Measurements from ENCODE around the gene EXT2. TPM values are rescaled to one million over a fixed set of nuclear protein-coding genes. Genes with fewer than 3 reads are reported as not detected.

EXT2 gene
- total RNA-seq, 2 donors from 2014 or later: 16.9 to 28.9 TPM

- no peak for ATAC-seq (replicated peaks)
- H3K4me1 Mint-ChIP-seq: no peaks in the 10 kb centered on the region
Observed at GRCh38 chr11:44150401-44150800, 54.9 kb downstream of the EXT2 start.

GRCh38 chr11:44157019-44157418, 61.5 kb downstream of the EXT2 start:
- Mint-ChIP-seq H3K9me3 (peaks cover 4% of the 10 kb centered on the region), H3K4me3 (no peak overlapping the region), H3K4me1 (peaks cover 7% of the 10 kb centered on the region), H3K27ac (no peak overlapping the region), H3K36me3 (ENCODE audit: low read depth) (peaks cover 52% of the 10 kb centered on the region), H3K27me3 (no peaks in the 10 kb centered on the region)
- no peak for ATAC-seq (replicated peaks)

More at GRCh38 chr11:44150401-44150800, 54.9 kb downstream of the EXT2 start:
- Mint-ChIP-seq H3K27ac (no peak overlapping the region), H3K36me3 (ENCODE audit: low read depth) (peaks cover 91% of the 10 kb centered on the region), H3K27me3 (no peaks in the 10 kb centered on the region), H3K9me3 (peaks cover 11% of the 10 kb centered on the region), H3K4me3 (no peak overlapping the region)

GRCh38 chr11:44158384-44158783, 62.9 kb downstream of the EXT2 start:
- Mint-ChIP-seq H3K36me3 (ENCODE audit: low read depth) (peaks cover 39% of the 10 kb centered on the region), H3K9me3 (no peaks in the 10 kb centered on the region), H3K4me3 (no peak overlapping the region), H3K4me1 (peaks cover 7% of the 10 kb centered on the region), H3K27ac (no peak overlapping the region), H3K27me3 (no peaks in the 10 kb centered on the region)
- no peak for ATAC-seq (replicated peaks)

DNA sequence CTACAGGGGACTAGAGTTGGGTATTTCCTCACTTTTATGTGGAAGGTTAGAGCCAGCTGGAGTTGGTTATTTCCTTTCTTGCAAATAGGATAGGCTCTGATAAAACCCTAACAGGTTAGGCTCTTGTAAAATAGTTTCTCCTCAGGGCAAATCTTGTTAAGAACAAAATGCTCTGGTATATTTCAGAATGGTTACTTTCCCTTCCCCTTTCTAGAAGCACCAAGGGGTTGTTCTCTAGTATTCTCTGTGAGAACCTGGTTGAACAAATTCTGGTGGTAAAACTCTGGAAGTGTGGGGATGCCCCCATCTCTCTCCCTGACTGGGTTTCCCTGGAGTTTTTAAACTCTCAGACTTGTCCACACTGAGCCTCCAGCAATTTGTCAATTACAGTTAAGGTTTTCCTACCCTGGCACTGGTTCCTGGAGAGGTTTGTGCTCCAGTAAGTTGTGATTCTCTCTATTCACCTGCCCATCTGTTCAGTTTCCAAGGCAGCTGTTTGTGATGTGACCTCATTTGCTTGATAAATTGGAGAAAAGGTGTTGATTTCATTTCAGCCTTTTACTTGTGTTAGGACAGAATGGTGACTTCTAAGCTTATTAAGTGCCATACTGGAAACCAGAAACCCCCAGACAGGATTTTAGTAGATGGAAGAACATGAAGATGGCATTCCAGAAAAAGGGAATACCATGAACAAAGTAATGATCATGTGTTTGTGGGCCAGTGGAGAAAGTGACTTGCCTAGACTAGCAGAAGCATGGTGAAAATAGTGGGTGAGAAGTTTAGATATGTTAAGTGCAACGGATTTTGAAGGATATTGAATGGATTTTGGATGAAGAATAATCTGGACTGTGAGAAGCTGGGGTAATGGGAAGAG, 64.6 kb downstream of the EXT2 start:
- H3K27me3 Mint-ChIP-seq: no peaks in the 10 kb centered on the region
- H3K27ac Mint-ChIP-seq: no peak overlapping the region
- peaks cover 7% of the 10 kb centered on the region for H3K4me1 Mint-ChIP-seq
- H3K9me3 Mint-ChIP-seq: no peaks in the 10 kb centered on the region
- H3K4me3 Mint-ChIP-seq: no peak overlapping the region
- ATAC-seq (replicated peaks): no peak
- peaks cover 26% of the 10 kb centered on the region for H3K36me3 Mint-ChIP-seq (ENCODE audit: low read depth)

GRCh38 chr11:44162004-44162403, 66.5 kb downstream of the EXT2 start:
- no peak overlapping the region for H3K4me3 Mint-ChIP-seq
- peaks cover 12% of the 10 kb centered on the region for H3K36me3 Mint-ChIP-seq (ENCODE audit: low read depth)
- no peaks in the 10 kb centered on the region for H3K9me3 Mint-ChIP-seq
- no peaks in the 10 kb centered on the region for H3K27me3 Mint-ChIP-seq
- no peak overlapping the region for H3K27ac Mint-ChIP-seq
- ATAC-seq (replicated peaks): no peak
- peaks cover 7% of the 10 kb centered on the region for H3K4me1 Mint-ChIP-seq

GRCh38 chr11:44162662-44163061, 67.2 kb downstream of the EXT2 start:
- no peak for ATAC-seq (replicated peaks)
- Mint-ChIP-seq H3K36me3 (ENCODE audit: low read depth) (peaks cover 12% of the 10 kb centered on the region), H3K9me3 (no peaks in the 10 kb centered on the region), H3K4me3 (no peak overlapping the region), H3K4me1 (peaks cover 7% of the 10 kb centered on the region), H3K27me3 (no peaks in the 10 kb centered on the region), H3K27ac (no peak overlapping the region)

DNA sequence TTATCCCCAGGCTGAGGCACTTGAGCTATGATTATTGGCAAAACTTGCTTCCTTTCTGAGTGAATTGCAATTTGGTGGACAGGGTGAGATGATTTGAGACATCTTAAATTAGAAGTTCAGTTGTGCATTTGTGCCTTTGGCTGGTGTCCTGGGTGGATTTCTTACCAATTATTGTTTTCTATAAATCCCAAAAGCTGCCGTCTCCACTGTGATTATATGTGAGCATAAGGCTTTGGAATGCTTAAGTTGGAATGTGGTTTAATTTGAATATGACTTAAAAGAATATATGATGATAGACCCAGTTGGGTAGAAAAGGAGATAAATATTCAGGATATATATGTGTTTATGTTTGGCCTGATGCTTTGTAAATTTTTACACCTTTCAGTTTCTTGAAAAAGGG, 70.0 kb downstream of the EXT2 start:
- Mint-ChIP-seq H3K27ac (no peak overlapping the region), H3K36me3 (ENCODE audit: low read depth) (no peaks in the 10 kb centered on the region), H3K27me3 (no peaks in the 10 kb centered on the region), H3K4me3 (no peak overlapping the region), H3K9me3 (no peaks in the 10 kb centered on the region), H3K4me1 (no peaks in the 10 kb centered on the region)
- ATAC-seq (replicated peaks): no peak

DNA sequence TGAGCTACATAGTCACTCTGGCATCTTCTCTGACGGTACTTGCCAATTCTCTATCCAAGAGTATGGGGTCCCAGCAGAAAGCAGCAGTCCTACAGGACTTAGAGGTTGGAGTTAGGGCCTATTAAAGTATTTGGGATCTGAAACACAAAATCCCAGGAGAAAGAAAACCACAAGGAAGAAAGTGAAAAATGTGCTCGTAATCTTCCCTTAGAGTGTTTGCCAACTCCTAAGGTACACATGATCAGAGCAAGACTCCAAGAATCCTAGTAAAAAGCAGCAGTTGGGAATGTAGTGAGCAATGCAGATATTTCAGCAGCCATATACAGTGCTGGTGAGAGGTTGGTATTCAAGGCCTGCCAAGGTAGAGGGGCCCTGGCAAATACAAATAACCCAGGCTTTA, 71.6 kb downstream of the EXT2 start:
- H3K27me3 Mint-ChIP-seq: no peaks in the 10 kb centered on the region
- no peaks in the 10 kb centered on the region for H3K9me3 Mint-ChIP-seq
- peaks cover 10% of the 10 kb centered on the region for H3K36me3 Mint-ChIP-seq (ENCODE audit: low read depth)
- ATAC-seq (replicated peaks): no peak
- no peak overlapping the region for H3K4me3 Mint-ChIP-seq
- H3K4me1 Mint-ChIP-seq: no peaks in the 10 kb centered on the region
- no peak overlapping the region for H3K27ac Mint-ChIP-seq

DNA sequence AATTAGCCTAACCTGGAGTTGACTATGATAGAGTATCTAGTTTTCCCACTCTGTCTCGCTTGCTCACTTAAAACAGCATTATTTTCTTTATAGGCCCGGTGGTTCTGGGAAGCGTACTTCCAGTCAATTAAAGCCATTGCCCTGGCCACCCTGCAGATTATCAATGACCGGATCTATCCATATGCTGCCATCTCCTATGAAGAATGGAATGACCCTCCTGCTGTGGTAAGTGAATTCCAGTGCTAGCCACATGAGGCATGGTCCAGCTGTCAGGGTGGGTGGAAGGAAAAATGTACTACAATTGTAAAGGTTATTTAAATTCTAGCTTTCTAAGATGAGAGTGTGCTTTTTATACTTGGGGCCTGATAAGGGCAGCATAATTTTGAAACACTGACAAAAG, 76.0 kb downstream of the EXT2 start:
- no peak overlapping the region for H3K4me3 Mint-ChIP-seq
- H3K4me1 Mint-ChIP-seq: no peaks in the 10 kb centered on the region
- no peak overlapping the region for H3K27ac Mint-ChIP-seq
- peaks cover 31% of the 10 kb centered on the region for H3K36me3 Mint-ChIP-seq (ENCODE audit: low read depth)
- H3K27me3 Mint-ChIP-seq: no peaks in the 10 kb centered on the region
- no peak for ATAC-seq (replicated peaks)
- no peaks in the 10 kb centered on the region for H3K9me3 Mint-ChIP-seq

DNA sequence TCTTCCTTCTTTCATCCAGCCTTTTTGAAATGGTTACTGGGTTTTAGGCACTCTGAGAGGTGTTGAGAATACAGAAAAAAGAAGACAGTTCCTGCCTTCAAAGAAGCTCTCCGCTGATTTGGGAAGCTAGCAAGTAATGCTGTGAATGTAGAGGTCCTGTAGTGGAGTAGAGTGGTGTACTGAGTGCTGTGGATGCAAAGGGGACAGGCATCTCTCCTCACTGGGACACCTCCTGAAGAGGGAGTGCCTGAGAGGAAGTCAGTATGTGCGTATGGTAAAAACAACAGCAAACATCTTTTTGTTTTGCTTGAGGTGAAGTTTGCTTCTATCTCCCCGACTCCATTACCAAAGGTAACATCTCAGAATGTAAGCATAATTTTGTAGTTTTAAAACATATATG, 77.5 kb downstream of the EXT2 start:
- Mint-ChIP-seq H3K27me3 (no peaks in the 10 kb centered on the region), H3K36me3 (ENCODE audit: low read depth) (peaks cover 31% of the 10 kb centered on the region), H3K27ac (no peak overlapping the region)

GRCh38 chr11:44174842-44175241, 79.4 kb downstream of the EXT2 start:
- no peak for ATAC-seq (replicated peaks)
- Mint-ChIP-seq H3K4me3 (no peak overlapping the region), H3K9me3 (no peaks in the 10 kb centered on the region), H3K27ac (no peak overlapping the region), H3K27me3 (no peaks in the 10 kb centered on the region), H3K36me3 (ENCODE audit: low read depth) (peaks cover 33% of the 10 kb centered on the region), H3K4me1 (no peaks in the 10 kb centered on the region)

More for the DNA sequence above, 77.5 kb downstream of the EXT2 start:
- H3K4me3 Mint-ChIP-seq: no peak overlapping the region
- H3K4me1 Mint-ChIP-seq: no peaks in the 10 kb centered on the region
- H3K9me3 Mint-ChIP-seq: no peaks in the 10 kb centered on the region
- ATAC-seq (replicated peaks): no peak

DNA sequence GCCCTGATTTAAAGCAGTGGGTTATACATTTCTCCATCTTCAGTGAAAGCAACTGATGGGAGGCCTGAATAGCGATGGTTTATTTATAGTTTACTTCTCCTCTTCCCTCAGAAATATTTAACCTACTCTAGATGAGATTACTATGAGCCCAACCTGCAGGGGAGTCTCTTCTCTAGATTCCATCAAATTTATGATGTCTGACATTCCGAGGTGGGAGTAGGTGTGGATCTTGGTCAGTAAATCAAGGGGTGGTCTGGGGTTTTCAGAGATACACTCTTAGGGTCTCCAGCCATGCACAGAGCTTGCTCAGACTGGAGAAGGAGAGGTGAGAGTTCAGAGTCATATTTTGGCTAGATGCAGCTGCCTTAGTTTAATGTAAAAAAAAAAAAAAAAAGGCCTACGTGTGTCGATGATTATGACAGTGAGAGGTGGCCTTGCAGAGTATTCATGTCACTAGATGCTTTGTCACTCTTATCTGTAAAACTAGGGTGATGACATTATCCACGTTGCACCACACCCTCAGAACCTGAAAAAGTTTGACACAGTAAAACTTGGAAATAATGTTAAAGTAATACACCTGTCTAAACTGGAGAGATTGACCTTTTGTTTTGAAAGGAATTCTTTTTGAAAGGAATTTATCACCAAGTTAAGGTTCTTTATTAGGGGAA, 81.2 kb downstream of the EXT2 start:
- Mint-ChIP-seq H3K27me3 (no peaks in the 10 kb centered on the region), H3K9me3 (no peaks in the 10 kb centered on the region), H3K36me3 (ENCODE audit: low read depth) (peaks cover 44% of the 10 kb centered on the region)

DNA sequence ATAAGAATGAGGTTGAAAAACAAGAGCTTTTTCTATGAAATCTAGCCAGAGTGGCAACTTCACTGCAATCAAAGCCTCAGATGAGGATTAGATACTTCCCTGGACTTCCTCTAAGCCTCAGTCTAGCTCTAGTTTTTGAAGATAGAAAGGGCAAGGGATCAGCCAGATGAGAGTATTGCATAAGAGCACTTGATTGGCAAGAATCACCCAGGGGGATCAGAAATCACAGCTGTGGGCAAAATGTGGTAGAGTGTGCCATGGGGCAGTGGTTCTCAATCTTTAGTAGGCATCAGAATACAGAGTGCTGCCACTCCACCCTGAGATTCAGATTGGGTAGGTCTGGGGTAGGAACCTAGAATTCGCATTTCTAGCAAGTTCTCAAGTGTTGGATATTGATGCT, 82.4 kb downstream of the EXT2 start:
- Mint-ChIP-seq H3K36me3 (ENCODE audit: low read depth) (peaks cover 34% of the 10 kb centered on the region), H3K27me3 (no peaks in the 10 kb centered on the region), H3K9me3 (no peaks in the 10 kb centered on the region), H3K4me3 (no peak overlapping the region), H3K4me1 (no peaks in the 10 kb centered on the region), H3K27ac (no peak overlapping the region)
- no peak for ATAC-seq (replicated peaks)

More for the DNA sequence above, 81.2 kb downstream of the EXT2 start:
- Mint-ChIP-seq H3K4me3 (no peak overlapping the region), H3K4me1 (no peaks in the 10 kb centered on the region), H3K27ac (no peak overlapping the region)
- no peak for ATAC-seq (replicated peaks)

DNA sequence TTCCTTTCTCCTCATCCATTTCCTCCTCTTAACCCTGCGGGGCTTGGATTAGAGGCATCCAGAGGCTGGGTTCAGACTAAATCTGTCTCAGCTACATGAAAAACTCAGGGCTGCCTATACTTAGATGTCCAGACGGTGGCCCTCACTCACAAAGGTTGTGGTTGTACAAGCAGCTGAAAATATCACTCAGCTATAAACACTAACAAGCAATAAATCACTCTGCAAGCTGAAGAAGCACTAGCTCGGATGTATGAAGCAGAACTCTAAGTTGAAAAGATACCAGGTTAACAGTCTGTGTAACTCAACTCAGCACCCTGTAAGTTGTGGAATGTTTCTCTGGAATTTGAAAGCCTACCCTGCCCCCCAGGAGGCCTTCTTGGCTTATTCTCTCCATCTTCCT, 82.9 kb downstream of the EXT2 start:
- H3K27ac Mint-ChIP-seq: no peak overlapping the region
- no peaks in the 10 kb centered on the region for H3K9me3 Mint-ChIP-seq
- no peak overlapping the region for H3K4me3 Mint-ChIP-seq
- H3K4me1 Mint-ChIP-seq: no peaks in the 10 kb centered on the region
- peaks cover 29% of the 10 kb centered on the region for H3K36me3 Mint-ChIP-seq (ENCODE audit: low read depth)
- H3K27me3 Mint-ChIP-seq: no peaks in the 10 kb centered on the region
- ATAC-seq (replicated peaks): no peak

GRCh38 chr11:44179173-44179572, 83.7 kb downstream of the EXT2 start:
- no peaks in the 10 kb centered on the region for H3K27me3 Mint-ChIP-seq
- H3K36me3 Mint-ChIP-seq (ENCODE audit: low read depth): peaks cover 22% of the 10 kb centered on the region
- H3K9me3 Mint-ChIP-seq: no peaks in the 10 kb centered on the region
- no peak overlapping the region for H3K27ac Mint-ChIP-seq
- H3K4me1 Mint-ChIP-seq: no peaks in the 10 kb centered on the region
- H3K4me3 Mint-ChIP-seq: no peak overlapping the region
- no peak for ATAC-seq (replicated peaks)

Data from activated T-helper 17 cell treated with anti-CD3 and anti-CD28 coated beads, Interleukin-2, amount 50 U/mL, for 72 hours (primary cell).